Measurements from ENCODE around the gene MRPL24. TPM values are rescaled to one million over a fixed set of nuclear protein-coding genes. Genes with fewer than 3 reads are reported as not detected.
A peak's percentile ranks its signal among the peaks of the same experiment; 100 is the strongest.

MRPL24 gene
- total RNA-seq, 1 donor, result 42.8 TPM

DNA sequence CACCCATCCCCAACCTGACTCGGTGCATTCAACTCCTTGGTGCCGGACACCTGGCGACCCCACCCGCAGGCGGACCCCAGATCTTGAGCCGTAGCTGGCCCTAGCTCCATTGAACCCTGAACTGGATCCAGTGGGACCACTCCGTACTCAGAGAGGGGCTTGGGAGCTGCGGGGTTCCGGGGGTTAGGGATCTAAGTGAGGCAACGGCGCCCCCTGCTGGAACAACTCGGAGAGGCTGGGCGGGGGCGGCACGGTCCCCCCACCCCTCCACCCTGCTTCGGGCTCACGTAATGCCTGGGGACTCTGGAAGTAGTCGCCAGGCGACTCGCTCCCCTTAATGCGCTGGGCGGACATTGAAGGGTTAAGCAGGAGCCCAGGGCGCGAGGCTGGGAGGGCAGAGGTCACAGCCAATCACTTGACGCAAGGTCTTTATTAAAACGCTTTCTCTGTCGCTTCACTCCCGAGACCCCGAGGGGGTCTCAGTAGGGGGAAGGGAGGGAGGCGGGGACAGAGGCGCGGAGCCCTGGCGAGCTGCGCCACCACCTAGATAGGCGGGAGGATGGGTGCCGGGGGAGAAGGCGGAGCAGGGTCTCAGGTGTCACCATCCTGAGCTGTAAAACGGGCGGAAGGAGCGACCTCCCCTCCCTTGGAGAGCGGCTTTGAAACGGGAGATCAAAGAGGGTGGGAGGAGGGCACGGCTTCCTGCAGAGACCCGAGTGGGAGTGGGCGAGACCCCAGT lies 34.8 kb downstream of the MRPL24 start:
- peak overlapping the region; percentile 79 for H3K4me3 ChIP-seq (ENCODE audit: low read depth, low read length)
- TF ChIP-seq, protein P1, sequence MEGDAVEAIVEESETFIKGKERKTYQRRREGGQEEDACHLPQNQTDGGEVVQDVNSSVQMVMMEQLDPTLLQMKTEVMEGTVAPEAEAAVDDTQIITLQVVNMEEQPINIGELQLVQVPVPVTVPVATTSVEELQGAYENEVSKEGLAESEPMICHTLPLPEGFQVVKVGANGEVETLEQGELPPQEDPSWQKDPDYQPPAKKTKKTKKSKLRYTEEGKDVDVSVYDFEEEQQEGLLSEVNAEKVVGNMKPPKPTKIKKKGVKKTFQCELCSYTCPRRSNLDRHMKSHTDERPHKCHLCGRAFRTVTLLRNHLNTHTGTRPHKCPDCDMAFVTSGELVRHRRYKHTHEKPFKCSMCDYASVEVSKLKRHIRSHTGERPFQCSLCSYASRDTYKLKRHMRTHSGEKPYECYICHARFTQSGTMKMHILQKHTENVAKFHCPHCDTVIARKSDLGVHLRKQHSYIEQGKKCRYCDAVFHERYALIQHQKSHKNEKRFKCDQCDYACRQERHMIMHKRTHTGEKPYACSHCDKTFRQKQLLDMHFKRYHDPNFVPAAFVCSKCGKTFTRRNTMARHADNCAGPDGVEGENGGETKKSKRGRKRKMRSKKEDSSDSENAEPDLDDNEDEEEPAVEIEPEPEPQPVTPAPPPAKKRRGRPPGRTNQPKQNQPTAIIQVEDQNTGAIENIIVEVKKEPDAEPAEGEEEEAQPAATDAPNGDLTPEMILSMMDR (IDR thresholded peaks at IDR 0.05; ENCODE audit: insufficient read depth, low read length), result peak; percentile 78
- DNase-seq (ENCODE audit: low read depth), result peak; percentile 73

- DNase-seq (ENCODE audit: low read depth), result peak; percentile 66
- TF ChIP-seq, protein P1 (IDR thresholded peaks at IDR 0.05; ENCODE audit: insufficient read depth, low read length), result no peak
- H3K4me3 ChIP-seq (ENCODE audit: low read depth, low read length), result peak within 1 kb of the TSS; percentile 79
These were observed 35.5 kb downstream of the MRPL24 start, which contains the start of gene CRABP2 for GRCh38 chr1:156705321-156705917. Gene CRABP2, minus strand, starts transcription at chr1:156705583. Its CDS starts 137 bp downstream, at chr1:156705446.

DNA sequence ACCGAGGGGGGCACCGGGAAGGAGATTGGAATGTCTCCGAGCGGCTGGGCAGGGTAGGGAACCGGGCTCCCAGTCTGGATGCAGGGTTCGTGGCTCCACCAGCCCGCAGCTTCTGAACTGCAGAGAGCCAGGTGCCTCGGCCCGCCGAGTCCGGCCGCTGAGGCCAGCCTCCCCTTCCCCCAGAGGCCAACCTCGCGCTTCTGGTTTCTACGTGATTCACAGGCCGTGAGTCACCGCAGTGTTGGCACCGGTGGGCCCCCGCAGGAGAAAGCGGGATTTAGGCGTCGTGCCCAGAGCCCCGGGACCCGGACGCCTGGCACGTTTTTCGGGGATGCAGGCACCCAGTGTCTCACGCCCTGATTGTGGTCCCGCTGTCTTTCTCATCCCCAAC lies 36.0 kb downstream of the MRPL24 start:
- peak overlapping the region; percentile 79 for H3K4me3 ChIP-seq (ENCODE audit: low read depth, low read length)
- TF ChIP-seq, protein P1 (IDR thresholded peaks at IDR 0.05; ENCODE audit: insufficient read depth, low read length), result no peak
- DNase-seq (ENCODE audit: low read depth), result peak; percentile 75

DNA sequence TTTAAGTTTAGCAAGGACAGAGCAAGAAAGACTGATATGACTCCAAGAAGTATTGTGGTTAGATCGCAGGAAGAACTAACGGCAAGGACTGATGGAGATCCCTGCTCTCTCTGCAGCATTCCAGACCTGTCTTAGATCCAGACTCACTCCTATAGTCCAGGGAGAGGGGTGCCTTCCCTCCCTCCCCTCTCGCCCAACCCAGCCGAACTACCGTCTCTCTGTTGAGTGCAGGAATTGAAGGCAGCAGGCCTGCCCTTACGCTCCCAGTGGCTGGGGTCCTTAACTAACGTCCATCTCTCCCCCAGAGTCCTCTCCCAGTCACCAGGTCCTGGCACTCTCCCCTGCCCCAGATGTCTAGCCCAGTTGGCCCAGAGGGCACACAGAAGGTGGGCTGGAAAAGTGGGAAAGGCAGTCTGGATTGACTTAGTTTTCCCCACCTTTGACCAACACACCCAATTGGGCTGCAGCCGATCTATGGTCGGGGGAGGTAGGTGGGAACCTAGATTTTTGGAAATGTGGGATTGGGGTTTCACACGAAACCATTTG lies 36.6 kb downstream of the MRPL24 start:
- TF ChIP-seq, protein P1 (IDR thresholded peaks at IDR 0.05; ENCODE audit: insufficient read depth, low read length), result no peak
- DNase-seq (ENCODE audit: low read depth), result no peak
- H3K4me3 ChIP-seq (ENCODE audit: low read depth, low read length), result peak overlapping the region; percentile 79

- TF ChIP-seq, protein P1 (IDR thresholded peaks at IDR 0.05; ENCODE audit: insufficient read depth, low read length), result no peak
- no peak for DNase-seq (ENCODE audit: low read depth)
- H3K4me3 ChIP-seq (ENCODE audit: low read depth, low read length), result peak overlapping the region; percentile 79
These were observed 37.1 kb downstream of the MRPL24 start for GRCh38 chr1:156703741-156704140.

DNA sequence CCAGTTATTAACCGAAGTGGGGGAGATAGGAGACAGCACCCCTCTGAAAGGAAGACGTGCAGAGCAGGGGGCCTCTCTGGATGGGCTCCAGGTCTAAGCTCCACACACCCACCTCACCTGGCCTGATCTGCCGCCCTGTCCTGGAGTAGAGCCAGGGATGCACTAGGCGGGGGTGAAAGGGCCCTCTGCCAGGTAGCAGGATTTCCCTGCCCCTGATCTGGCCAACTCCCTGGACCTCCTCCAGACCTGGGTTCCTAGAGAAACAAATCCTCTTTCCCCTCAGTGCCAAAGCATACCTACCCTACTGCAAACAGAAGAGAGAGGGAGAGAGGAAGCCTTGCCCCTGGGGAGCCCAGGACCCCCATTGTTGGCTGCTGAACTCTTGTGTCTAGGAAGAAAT lies 37.6 kb downstream of the MRPL24 start:
- peak overlapping the region; percentile 79 for H3K4me3 ChIP-seq (ENCODE audit: low read depth, low read length)
- TF ChIP-seq, protein P1 (IDR thresholded peaks at IDR 0.05; ENCODE audit: insufficient read depth, low read length), result no peak
- DNase-seq (ENCODE audit: low read depth), result no peak
